ENCODE data around the gene BEND4.

Gene BEND4

DNA sequence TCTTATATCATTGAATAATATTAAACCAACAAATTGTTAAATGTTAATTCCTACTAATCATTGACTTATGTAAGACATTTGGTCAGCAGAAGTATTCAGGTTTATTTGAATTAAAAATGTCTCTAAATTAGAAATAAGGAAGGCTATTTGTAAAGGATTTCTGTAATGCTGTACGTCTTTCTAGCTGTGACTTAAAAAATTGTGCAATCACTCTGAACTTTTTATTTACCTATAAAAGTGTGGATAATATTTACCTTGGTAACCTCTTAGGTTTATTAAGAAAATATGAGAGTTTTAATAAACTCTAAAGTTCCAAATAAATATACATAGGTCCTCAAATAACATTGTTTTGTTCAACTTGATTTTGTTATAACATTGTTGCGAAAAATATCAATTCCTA, 85.2 kb downstream of the BEND4 start:
- H3K4me1 Mint-ChIP-seq (ENCODE audit: low read depth) = no peaks in the 10 kb centered on the region
- H3K36me3 Mint-ChIP-seq (ENCODE audit: low read depth) = peaks cover 8% of the 10 kb centered on the region
- H3K27me3 Mint-ChIP-seq (ENCODE audit: low read depth) = no peaks in the 10 kb centered on the region
- no peak overlapping the region for H3K4me3 Mint-ChIP-seq
- H3K9me3 Mint-ChIP-seq = no peaks in the 10 kb centered on the region
- H3K27ac Mint-ChIP-seq = no peak overlapping the region

GRCh38 chr4:42066402-42066801, 86.1 kb downstream of the BEND4 start:
- H3K4me3 Mint-ChIP-seq = no peak overlapping the region
- H3K36me3 Mint-ChIP-seq (ENCODE audit: low read depth) = peaks cover 8% of the 10 kb centered on the region
- no peaks in the 10 kb centered on the region for H3K9me3 Mint-ChIP-seq
- H3K27me3 Mint-ChIP-seq (ENCODE audit: low read depth) = no peaks in the 10 kb centered on the region
- H3K4me1 Mint-ChIP-seq (ENCODE audit: low read depth) = no peaks in the 10 kb centered on the region
- no peak overlapping the region for H3K27ac Mint-ChIP-seq
